GM10266 (cell line): ENCODE data around the gene TRAK1.

Source experiments
- DNase-seq: peaks from one replicate; pipeline ENCODE4 v3.0.0; 2012; ENCODE audit errors: extremely low spot score
- TF ChIP-seq, protein P1 (sequence below): IDR thresholded peaks from 2 replicates; pipeline ENCODE4 v1.5.1; 2012; ENCODE audit warnings: mild to moderate bottlenecking, low read depth; ENCODE audit not compliant: control insufficient read depth, insufficient read depth; ENCODE audit errors: missing control alignments

Gene TRAK1

DNA sequence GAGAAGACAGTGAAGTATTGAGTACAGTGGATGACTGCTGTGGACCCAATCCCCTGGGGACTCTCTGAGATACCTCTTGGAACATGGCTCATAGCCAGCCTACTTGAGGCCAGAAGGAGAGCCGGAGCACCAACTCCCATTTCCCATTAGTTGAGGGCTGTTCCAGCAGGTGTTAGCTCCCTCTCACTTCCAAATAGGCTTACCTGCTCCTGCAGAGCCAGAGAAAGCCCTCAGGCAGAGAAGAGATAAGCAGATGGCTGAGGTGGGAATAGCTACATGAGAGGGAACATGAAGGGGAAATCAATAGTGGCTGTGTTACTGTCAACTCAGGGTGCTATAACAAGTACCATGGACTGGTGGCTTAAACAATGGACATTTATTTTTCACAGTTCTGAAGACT is 179.4 kb downstream of the TRAK1 start:
- TF ChIP-seq, protein P1, sequence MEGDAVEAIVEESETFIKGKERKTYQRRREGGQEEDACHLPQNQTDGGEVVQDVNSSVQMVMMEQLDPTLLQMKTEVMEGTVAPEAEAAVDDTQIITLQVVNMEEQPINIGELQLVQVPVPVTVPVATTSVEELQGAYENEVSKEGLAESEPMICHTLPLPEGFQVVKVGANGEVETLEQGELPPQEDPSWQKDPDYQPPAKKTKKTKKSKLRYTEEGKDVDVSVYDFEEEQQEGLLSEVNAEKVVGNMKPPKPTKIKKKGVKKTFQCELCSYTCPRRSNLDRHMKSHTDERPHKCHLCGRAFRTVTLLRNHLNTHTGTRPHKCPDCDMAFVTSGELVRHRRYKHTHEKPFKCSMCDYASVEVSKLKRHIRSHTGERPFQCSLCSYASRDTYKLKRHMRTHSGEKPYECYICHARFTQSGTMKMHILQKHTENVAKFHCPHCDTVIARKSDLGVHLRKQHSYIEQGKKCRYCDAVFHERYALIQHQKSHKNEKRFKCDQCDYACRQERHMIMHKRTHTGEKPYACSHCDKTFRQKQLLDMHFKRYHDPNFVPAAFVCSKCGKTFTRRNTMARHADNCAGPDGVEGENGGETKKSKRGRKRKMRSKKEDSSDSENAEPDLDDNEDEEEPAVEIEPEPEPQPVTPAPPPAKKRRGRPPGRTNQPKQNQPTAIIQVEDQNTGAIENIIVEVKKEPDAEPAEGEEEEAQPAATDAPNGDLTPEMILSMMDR = no peak
- DNase-seq = no peak

DNA sequence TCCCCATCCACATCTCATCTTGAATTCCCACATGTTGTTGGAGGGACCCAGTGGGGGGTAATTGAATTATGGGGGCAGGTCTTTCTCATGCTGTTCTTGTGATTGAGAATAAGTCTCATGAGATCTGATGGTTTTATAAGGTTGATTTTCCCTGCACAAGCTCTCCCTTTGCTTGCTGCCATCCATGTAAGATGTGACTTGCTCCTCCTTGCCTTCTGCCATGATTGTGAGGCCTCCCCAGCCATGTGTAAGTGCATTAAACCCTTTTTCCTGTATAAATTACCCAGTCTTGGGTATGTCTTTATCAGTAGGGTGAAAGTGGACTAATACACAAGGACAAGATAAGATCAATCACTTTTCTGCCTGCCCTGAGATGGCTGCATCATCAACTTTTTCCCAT is 180.6 kb downstream of the TRAK1 start:
- TF ChIP-seq, protein P1 = no peak
- no peak for DNase-seq

DNA sequence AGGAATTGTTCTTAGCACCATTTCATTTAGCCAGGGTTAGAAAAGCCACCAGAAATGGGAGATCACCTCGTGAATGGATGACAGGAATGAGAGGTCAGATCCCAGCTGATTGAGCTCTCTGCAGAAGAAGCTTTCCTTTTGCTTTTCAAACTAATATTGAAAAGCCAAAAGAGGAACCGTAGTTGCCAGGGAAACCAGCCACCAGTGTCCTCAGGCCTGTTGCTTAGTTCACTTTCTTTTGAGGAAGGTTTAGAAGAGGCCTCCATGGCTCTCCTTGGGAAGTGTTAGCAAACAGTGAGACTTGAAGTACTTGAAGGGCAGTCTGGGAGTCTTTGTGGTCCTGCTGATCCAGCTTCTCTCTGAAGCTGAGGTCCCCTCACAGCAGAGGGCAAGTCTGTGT is 182.2 kb downstream of the TRAK1 start:
- no peak for DNase-seq
- TF ChIP-seq, protein P1 = no peak

DNA sequence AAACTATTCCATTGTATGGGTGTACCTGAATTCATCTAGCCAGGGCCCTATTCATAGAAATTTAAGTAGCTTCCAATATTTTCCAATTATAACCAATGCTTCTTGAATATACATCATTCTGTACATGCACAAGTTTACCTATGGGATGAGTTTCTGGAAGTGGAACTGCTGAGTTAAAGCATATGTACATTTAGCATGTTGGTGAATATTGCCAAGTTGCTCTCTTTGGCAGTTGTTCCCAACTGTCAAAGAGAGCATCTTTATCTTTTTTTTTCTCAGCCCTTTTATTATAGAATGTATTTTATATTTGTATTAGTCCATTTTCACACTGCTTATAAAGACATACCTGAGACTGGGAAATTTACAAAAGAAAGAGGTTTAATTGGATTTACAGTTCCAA is 183.1 kb downstream of the TRAK1 start:
- no peak for DNase-seq
- TF ChIP-seq, protein P1 = no peak

DNA sequence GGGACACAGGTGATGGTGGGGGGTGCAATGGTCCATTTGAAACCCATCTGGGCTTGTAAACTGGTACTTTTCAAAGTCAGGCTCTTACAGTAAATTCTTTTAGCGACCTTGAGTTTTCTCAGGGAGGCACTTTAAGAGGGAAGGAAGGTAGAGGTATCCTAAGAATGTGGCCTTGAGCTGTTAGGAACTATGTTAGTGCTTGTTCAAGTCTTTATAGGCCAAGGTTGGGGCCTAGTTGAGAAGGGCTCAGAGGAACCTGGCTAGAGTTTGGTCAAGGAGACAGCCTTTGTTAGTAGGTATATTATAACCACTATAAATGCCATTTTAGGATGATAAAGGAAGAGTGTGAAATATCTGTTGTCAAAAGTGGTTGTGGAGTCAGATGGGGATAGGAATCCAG is 184.1 kb downstream of the TRAK1 start:
- TF ChIP-seq, protein P1 = no peak
- no peak for DNase-seq
